ENCODE results near the gene LGALS1.
A peak's percentile ranks its signal among the peaks of the same experiment; 100 is the strongest.

LGALS1 gene

DNA sequence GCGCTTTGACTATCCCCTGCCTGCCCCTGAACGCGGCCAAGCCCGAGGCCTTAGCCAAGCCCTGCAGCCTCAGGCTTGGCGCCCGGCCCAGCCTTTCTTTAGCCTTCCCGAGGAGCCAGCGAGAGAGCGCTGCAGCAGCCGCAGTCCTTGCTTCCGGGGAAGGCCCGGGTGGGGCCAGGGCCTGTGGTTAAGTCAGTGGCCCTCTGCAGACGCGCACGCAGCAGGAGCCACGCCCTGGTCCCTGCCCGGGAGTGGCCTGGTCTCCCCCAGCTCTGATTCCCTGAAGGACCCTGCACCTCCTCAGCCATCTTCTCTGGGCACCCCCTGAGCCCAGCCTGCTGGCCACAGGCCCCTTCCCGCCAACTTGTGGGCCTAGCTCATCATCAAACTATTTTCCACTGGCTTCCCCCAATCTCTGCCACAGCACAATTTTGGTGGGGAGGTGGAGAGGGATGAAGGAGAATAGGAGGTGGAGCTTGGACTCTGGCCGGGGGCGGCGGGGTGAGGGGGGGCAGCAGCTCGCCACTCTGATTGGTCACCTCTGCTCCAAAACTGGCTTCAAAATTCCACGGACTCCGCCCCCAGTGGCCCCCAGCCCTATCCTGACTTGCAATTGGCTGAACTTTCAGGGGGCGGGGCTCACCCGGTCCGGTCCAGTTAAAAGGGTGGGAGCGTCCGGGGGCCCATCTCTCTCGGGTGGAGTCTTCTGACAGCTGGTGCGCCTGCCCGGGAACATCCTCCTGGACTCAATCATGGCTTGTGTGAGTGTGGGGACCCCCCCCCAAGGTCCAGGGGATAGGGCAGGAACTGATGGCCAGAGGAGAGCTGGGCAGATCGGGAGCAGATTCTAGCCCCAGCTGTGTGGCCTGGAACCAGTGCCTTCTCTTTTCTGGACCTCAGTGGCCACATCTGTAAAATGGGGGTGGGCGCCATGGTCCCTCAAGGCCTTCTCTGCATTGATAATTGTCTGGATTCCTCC lies at the start of gene LGALS1:
TSS of gene LGALS1 (plus strand) at position 686 of the 979 bp plus-strand sequence. CDS start at position 753, 67 bp downstream.
- DNase-seq (ENCODE audit: low spot score): peak; percentile 98

DNA sequence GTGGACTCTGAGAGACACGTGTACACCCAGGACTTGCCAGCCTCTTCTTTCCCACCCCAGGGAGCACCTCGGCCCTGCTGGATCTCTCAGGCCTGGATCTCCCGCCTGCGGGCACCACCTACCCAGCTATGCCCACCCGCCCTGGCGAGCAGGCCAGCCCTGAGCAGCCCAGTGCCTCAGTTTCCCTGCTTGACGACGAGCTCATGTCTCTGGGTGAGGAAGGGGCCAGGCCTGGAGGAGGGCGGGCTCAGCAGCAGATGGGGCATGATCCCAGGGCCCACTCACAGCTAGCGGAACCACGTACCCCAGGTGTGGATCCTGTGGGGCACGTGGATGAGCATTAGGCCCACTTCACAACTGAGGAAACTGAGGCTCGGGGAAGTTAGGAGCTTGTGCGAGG lies 49.7 kb upstream of the LGALS1 start:
- DNase-seq (ENCODE audit: low spot score): no peak

DNA sequence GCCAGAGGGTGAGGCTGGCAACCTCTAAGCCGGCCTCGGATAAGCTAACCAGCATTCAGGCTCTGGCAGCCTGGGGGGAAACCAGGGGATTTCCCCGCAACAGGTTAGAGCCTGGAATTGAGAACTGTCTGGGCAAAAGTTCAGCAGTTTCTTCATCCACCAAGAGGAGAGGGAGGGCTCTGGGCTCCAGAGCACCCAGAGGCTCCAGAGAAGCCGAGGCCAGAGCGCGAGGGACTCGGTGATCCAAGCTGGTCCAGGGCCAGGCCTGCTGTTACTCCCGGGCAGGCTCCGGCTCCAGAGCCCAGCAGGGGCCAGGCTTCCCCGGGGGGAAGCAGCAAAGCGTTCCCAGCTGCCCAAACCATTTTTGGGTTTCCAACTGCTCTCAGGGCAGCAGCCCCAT lies 49.3 kb upstream of the LGALS1 start:
- no peak for DNase-seq (ENCODE audit: low spot score)

DNA sequence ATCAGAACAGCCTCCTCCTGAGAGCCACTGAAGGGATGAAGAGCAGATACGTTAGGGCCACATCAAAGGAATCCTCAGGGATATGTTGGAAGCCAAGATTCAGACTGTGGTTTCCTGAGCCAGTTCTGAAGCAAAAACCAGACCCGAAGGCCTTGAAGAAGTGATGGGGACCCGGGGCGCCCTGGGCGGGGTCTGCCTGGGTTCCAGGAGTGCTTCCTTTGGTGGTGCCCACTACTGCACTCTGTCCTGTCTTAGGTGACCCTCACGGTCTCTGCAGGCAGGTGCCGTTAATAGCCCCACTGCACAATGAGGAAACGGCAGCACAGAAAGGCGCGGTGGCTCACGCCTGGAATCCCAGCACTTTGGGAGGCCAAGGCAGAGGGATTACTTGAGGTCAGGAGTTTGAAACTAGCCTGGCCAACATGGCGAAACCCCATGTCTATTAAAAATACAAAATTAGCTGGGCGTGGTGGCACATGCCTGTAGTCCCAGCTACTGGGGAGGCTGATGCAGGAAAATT lies 48.8 kb upstream of the LGALS1 start:
- DNase-seq (ENCODE audit: low spot score): no peak

DNA sequence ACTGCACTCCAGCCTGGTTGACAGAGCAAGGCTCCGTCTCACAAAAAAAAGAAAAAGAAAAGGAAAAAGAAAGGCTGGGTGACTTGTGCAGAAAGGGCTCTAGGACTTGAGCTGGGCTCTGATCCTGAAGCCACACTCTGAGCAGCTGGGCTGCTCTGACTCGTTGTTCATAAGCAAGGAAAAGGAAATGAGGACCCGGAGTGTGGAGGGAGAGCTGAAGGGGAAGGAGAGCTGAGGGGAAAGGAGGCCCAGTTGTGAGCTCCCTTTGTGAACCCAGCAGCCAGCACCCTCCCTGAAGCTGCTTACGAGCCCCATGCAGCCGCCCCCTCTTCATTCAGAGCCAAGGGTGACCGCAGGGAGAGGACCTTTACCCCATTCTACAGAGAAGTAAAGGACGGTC lies 48.3 kb upstream of the LGALS1 start:
- DNase-seq (ENCODE audit: low spot score): no peak

DNA sequence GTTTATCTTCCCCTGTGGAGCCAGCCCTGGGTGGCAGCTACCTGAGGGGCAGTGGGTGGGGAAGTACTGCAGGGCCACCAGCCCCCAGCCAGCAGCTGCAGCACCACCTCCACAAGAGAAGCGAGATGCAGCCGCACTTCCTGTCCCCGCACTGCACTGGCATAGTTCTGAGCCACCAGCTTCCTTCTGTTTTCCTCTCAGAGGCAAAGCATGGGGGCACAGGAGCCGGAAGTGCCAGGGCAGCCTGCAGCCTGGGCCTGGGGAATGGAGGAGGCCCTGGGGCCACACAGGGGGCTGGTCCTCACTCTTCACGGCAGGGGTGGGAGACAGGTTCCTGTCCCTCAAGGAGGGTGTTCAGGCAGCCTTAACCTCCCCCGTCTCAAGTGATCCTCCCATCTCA lies 47.9 kb upstream of the LGALS1 start:
- DNase-seq (ENCODE audit: low spot score): no peak

DNA sequence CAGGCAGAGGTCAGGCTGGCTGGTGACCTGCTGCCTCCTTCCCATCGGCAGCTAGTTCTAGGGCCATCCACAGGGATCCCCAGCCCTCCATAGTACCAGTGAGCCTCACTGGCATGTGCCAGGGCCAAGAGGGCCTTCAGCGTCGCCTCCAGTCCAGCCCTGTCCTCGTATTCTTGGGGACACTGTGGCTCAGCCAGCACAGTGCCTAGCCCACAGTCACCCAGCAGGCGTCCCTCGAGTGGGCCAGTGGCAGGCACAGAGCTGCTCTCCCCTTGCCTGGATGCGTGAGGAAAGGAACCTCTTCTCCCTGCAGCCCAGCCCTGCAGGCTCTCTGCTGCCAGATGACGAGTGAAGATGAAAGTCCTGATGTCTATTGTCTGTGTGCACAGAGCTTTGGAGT lies 46.6 kb upstream of the LGALS1 start:
- no peak for DNase-seq (ENCODE audit: low spot score)

DNA sequence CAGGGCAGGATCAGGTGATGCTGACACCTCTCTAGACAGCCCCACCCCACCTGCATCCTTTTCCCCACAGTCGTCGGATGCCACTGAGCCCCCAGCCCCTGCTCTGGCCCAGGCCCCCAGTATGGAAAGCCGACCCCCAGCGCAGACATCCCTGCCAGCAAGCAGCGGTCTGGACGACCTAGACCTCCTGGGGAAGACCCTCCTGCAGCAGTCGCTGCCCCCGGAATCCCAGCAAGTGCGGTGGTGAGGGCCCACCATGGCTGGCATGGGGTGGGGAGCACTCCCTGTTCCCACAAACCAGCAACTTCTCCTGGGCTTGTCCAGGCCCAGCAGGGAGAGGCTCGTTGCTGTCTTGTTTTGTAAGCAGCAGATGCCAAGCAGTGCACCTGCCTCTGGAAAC lies 45.5 kb upstream of the LGALS1 start:
- DNase-seq (ENCODE audit: low spot score): no peak

DNA sequence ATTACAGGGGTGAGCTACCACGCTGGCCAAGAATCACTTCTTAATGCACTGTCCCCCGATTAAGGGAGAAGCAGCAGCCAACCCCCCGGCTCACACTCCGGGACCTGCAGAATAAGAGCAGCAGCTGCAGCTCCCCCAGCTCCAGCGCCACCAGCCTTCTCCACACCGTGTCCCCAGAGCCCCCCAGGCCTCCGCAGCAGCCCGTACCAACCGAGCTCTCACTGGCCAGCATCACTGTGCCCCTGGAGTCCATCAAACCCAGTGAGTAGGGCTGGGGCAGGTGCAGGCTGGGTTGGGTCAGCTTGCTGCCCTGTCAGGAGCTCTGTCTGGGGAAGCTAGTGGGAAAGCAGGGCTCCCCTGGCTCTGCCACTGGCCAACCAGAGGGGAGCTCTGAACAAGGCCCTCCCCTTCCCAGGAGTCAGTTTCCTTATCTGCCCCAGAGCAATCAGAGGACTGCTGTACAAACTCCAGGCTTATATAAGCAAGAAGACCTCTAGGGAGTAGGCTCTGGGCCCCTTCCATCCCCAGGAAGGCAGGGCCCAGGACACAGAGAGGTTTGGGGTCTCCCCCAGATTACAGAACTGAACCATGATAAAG lies 44.5 kb upstream of the LGALS1 start:
- no peak for DNase-seq (ENCODE audit: low spot score)

DNA sequence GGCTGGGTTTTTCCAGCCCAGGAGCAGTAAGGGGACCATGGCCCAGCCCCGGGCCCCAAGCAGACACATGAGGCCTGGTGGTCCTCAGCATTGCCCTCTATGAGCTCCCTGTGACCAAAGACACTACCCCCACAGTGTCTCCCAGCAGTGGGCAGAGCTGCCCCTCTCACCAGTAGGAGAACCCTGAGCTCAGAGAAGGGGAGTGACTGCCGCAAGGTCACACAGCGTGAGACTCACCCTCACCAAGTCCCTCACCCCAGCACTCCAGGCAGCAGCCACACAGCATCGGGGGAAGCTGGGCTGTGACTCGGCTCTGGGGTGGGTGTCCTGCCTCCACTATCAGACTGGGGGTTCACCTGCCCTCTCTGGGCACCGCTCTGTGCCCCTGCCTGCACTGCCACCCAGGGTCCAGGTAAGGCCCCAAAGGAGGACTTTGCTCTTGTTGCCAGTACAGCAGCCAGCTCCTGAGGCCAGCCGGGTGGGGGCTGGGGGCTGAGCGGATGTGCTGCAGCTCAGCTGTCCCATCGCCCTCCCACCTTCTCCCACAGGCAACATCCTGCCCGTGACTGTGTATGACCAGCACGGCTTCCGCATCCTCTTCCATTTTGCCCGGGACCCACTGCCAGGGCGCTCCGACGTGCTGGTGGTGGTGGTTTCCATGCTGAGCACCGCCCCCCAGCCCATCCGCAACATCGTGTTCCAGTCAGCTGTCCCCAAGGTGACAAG lies 43.8 kb upstream of the LGALS1 start:
- DNase-seq (ENCODE audit: low spot score): no peak

DNA sequence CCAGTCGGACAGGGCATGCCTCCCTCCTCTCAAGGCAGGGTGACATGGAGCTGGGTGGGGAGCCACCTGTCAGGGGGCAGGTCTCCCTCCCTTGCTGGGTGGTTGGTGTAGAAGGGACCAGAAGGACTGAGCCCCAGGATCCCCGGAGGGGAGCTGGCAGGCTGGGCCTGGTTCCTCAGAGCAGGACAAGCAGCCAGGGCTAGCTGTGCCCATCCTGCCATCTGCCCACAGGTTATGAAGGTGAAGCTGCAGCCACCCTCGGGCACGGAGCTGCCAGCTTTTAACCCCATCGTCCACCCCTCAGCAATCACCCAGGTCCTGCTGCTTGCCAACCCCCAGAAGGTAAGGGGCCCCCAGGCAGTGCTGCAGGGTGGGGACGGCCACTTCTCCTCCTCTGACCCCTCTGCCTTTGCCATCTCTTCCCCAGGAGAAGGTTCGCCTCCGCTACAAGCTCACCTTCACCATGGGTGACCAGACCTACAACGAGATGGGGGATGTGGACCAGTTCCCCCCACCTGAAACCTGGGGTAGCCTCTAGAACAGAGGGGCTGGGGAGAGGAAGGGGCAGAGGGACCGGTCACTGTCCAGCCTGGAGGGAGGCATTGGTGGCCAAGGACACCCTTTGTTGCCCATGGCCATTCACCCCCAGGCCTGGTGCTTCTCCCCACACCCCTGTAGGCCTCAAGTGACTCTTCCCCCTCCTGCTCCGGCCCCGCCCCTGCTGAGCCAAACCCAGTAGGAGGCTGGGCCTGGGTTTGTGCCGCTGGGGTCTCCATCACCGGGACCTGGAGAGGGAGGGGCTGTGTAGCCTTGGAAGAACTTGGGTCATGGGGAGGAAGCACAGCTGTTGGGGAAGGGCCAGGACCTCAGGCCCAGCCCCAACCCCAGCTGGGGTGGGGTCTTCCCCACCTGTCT lies 43.0 kb upstream of the LGALS1 start:
- no peak for DNase-seq (ENCODE audit: low spot score)

DNA sequence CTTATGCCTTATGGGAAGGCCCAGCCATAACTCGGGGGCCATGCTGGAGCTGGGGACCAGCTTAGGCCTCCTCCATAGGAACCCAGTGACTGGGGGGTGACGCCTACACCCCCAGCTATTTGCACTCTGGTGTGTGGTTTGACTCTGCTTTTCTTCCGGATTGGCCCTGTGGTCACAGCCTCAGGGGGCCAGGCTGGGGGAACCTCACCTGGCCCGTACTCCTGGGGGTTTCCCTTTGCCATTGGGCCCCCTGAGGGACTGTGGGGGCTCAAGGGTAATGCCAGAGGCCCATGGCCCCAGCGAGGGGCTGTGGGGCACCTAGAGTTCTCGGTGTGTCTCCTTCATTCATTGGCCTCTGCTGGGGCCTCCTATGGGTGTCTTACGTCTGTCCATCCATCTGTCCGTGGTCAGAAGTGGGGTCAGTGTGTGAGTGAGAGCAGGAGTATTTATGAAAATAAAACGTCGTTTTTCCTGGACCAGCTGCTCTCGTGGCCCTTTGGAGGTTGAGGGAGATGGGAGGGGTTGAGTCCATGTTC lies 42.3 kb upstream of the LGALS1 start:
- no peak for DNase-seq (ENCODE audit: low spot score)

DNA sequence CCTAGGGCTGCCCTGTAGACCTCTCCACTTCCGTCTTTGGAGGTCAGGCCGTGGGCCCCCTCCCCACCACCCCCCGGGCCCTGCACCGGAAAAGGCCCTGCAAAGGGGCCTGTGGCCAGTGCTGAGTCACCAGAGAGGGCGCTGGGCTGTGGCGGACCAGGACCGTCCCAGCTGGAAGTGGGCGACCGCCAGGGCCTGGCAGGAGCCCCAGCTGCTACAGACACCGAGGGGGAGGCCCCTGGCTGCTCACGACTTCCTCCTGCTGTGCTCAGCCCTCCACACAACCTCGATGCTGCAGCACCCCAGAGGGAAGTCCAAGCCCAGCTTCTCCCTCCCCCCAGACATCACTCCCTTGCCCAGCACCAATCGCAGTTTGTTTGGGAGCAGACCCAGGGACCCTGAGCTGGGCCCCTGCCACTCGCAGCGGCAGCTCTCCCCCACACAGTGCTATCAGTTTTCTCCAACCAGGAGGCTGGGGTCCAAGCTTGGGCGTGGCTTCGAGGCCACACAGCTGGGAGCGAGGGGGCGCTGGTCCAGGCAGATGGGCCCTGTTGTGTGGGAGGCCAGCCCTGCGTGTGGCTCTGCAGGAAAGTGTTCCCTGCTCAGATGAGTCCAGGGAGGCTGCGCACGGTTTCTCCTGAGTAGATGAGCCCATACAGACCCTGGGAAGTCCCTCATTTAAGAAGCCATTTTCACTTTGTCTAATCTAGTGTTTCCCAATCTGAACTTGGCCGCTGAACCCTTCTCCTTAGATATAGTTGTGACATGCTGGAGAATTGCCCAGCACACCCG lies 41.6 kb upstream of the LGALS1 start:
- peak; percentile 92 for DNase-seq (ENCODE audit: low spot score)

DNA sequence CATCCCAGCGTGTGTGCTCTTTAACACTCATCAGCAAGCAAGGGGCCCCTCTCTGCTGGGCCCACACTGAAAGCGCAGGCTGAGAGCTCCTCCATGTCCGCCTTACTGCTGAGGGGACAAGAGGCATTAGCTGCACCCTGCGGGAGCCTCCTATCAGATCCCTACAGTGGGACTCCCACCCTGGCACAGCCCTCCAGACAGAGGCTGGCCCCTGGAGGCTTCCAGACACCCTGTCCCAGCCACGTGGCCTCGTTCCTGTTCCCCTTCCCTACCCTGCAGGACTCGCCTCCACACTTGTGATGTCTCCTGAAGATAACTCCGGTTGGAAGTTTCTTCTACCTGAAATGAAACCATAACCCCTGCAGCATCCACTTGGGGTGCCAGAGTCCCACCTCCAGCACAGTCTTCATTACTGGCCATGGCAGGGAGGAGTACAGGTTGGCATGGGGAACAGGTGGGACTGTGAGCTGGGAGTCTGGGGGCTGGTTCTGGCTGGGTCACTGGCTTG lies 41.0 kb upstream of the LGALS1 start:
- no peak for DNase-seq (ENCODE audit: low spot score)

DNA sequence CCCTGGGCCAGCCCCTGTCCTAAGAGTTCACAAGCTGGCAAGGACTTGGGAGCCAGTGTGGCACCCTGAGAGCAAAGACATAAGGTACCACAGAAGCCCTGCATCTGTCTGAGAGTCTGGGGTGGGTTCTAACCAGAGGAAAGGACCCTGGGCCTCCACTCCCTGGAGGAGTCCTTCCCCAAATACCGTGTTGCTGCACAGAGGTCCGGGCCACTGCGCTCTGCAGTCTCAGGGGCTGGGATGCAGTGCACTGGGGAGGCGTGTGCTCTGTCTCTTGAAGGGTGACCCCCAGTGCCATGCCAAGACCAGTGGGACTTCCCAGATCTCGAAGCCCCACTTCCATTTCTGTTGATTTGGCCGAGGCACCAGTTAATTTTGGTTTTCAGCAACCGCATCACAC lies 40.3 kb upstream of the LGALS1 start:
- no peak for DNase-seq (ENCODE audit: low spot score)

DNA sequence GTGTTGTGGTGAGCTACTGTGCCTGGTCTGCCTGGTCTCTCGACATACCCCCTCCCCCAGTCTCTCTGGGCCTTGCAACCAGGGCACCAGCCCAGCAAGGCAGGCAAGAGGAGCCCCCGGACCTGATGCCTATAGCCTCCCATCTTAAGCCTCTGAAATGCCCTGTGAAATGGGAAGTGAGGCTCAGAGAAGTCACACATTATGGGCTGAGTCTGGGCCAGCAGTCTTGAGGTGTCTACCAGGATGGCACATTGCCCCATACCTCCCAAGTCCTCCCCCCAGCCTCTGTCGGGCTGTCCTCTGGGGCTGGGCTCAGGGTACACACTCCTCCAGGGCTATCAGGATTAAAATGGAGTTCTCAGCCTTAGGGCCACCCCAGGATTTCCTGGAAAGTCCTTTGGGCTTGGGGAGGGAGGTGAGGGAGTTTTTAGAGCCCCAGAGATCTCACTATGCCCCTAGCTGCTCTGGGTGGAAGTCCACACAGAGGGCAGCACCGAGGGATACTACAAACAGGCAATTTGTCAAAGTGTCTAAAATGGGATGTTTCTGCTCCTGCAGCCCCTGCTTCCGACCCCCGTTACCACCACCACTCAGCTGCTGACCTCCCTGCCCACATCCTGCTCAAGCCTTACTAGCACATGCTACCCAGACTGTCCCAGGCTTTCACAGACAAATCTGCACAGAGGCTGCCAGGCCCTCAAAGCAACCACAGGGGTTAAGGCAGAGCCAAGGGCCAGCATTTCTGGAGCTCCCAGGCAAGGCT lies 39.1 kb upstream of the LGALS1 start:
- peak; percentile 59 for DNase-seq (ENCODE audit: low spot score)

DNA sequence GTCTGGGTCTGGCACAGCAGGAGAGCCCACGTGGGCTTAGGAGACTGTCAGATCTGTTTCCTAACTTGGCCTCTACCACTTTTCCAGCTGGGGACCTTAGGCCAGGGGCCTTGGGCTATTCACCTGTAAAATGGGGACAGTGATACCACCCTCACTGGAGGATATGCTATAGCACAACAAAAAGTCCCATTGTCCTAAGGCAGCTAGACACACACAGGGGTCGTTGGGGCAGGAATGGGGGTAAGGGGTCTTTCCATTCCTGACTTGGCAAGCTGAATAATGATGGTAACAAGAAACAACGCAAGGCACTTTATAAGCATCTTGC lies 38.5 kb upstream of the LGALS1 start:
- DNase-seq (ENCODE audit: low spot score): no peak

DNA sequence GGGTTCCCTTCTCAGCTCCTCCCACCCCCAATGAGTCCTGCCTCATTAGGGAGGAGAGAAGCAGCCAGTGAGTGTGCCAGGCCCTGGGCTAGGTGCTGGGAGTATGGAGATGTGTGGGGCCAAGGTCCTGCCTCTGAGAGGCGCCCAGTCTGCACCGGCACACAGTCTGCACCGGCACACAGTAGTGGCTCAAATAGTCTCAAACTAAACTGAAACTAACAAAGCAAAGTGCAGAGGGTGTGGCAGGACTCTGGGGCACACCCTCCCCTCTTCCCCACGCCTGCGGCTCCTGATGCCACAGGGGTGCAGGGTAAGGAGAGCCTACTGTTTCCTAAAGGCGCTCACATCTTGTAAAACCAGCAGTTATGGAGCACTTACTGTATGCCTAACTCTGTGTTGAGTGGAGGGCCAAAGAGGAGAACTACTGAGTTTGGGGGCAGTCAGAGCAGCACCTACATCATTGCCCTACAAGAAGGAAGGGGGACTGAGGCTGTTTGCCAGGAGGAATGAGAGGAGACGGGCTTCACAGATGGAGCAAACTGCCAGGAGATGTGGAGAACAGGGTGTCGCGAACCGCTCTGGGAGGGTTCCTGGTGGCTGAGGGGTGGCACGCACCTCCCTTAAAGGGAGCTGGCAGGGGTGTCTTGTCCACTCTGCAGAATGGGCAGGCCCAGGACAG lies 36.9 kb upstream of the LGALS1 start:
- DNase-seq (ENCODE audit: low spot score): no peak
